Measurements from ENCODE around the gene CEP120.

The CEP120 gene

GRCh38 chr5:123439709-123440108, 16.5 kb upstream of the CEP120 start:
- no peaks in the 10 kb centered on the region for H3K4me1 ChIP-seq (ENCODE audit: low read length)
- DNase-seq = no peak
- no peaks in the 10 kb centered on the region for H3K36me3 ChIP-seq (replicated peaks; ENCODE audit: insufficient read depth, low read length)
- no peaks in the 10 kb centered on the region for H3K9me2 ChIP-seq (replicated peaks; ENCODE audit: insufficient read depth, low read length)
- no peak overlapping the region for H3K9ac ChIP-seq (ENCODE audit: low read length)
- H4K20me1 ChIP-seq (ENCODE audit: insufficient read depth, low read length) = no peaks in the 10 kb centered on the region
- H3K4me3 ChIP-seq (ENCODE audit: low read length) = no peak overlapping the region
- no peaks in the 10 kb centered on the region for H3K9me3 ChIP-seq (replicated peaks; ENCODE audit: insufficient read depth, low read length)
- TF ChIP-seq CTCF (IDR thresholded peaks at IDR 0.05; ENCODE audit: low read length) = no peak
- TF ChIP-seq EZH2 (optimal IDR thresholded peaks at IDR 0.05; ENCODE audit: low read depth, low read length) = no peak
- no peak for TF ChIP-seq EZH2phosphoT487 (IDR thresholded peaks at IDR 0.05; ENCODE audit: low read length)
- no peaks in the 10 kb centered on the region for H3K79me2 ChIP-seq (ENCODE audit: low read length)
- no peaks in the 10 kb centered on the region for H3F3A ChIP-seq (ENCODE audit: insufficient read depth, low read length)
- 0 out of 2 replicates have a peak, but pooled peaks cover 5% of the 10 kb centered on the region for H3K27me3 ChIP-seq (replicated peaks; ENCODE audit: insufficient read depth, low read length)
- H3K4me2 ChIP-seq (ENCODE audit: low read depth, low read length) = no peak overlapping the region
- no peak overlapping the region for H2AFZ ChIP-seq (ENCODE audit: low read length)
- H3K27ac ChIP-seq (ENCODE audit: low read length) = no peak overlapping the region

GRCh38 chr5:123438902-123439301, 15.7 kb upstream of the CEP120 start:
- Histone ChIP-seq H3K36me3 (replicated peaks; ENCODE audit: insufficient read depth, low read length) (no peaks in the 10 kb centered on the region), H3K4me2 (ENCODE audit: low read depth, low read length) (no peak overlapping the region), H4K20me1 (ENCODE audit: insufficient read depth, low read length) (no peaks in the 10 kb centered on the region), H3F3A (ENCODE audit: insufficient read depth, low read length) (no peaks in the 10 kb centered on the region), H3K9ac (ENCODE audit: low read length) (no peak overlapping the region), H3K27ac (ENCODE audit: low read length) (no peak overlapping the region), H3K27me3 (replicated peaks; ENCODE audit: insufficient read depth, low read length) (no peaks in the 10 kb centered on the region), H3K4me1 (ENCODE audit: low read length) (no peaks in the 10 kb centered on the region), H3K9me2 (replicated peaks; ENCODE audit: insufficient read depth, low read length) (no peaks in the 10 kb centered on the region), H2AFZ (ENCODE audit: low read length) (no peak overlapping the region), H3K4me3 (ENCODE audit: low read length) (no peak overlapping the region), H3K9me3 (replicated peaks; ENCODE audit: insufficient read depth, low read length) (no peaks in the 10 kb centered on the region), H3K79me2 (ENCODE audit: low read length) (no peaks in the 10 kb centered on the region)
- TF ChIP-seq EZH2phosphoT487 (IDR thresholded peaks at IDR 0.05; ENCODE audit: low read length) (no peak), EZH2 (optimal IDR thresholded peaks at IDR 0.05; ENCODE audit: low read depth, low read length) (no peak), CTCF (IDR thresholded peaks at IDR 0.05; ENCODE audit: low read length) (no peak)
- DNase-seq = no peak

DNA sequence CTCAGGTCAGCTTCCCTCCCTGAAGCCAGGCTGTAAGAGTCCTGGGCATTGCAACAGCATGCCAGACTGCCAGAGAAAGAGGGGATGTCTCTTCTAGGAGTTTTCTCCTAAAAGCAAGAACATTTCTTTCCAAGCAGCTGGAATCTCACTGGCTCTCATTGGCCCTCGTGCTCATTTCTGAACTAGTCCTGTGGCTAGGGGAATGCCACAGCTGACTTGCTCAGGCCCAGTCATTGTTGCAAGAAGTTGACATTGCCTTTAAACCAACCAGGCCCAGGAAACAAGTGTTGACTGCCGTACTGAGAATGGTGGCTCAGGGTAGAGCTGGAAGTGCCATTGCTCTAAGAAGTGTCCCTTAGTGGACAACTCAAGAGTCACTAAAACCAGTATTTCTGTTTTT, 15.0 kb upstream of the CEP120 start:
- TF ChIP-seq CTCF (IDR thresholded peaks at IDR 0.05; ENCODE audit: low read length) (no peak), EZH2phosphoT487 (IDR thresholded peaks at IDR 0.05; ENCODE audit: low read length) (no peak), EZH2 (optimal IDR thresholded peaks at IDR 0.05; ENCODE audit: low read depth, low read length) (no peak)
- H2AFZ ChIP-seq (ENCODE audit: low read length) = no peak overlapping the region
- no peak for DNase-seq

More for the DNA sequence above, 15.0 kb upstream of the CEP120 start:
- no peaks in the 10 kb centered on the region for H3K79me2 ChIP-seq (ENCODE audit: low read length)
- H3K27me3 ChIP-seq (replicated peaks; ENCODE audit: insufficient read depth, low read length) = no peaks in the 10 kb centered on the region
- no peaks in the 10 kb centered on the region for H4K20me1 ChIP-seq (ENCODE audit: insufficient read depth, low read length)
- no peak overlapping the region for H3K9ac ChIP-seq (ENCODE audit: low read length)
- H3K9me3 ChIP-seq (replicated peaks; ENCODE audit: insufficient read depth, low read length) = no peaks in the 10 kb centered on the region
- H3K27ac ChIP-seq (ENCODE audit: low read length) = no peak overlapping the region
- H3F3A ChIP-seq (ENCODE audit: insufficient read depth, low read length) = no peaks in the 10 kb centered on the region
- H3K36me3 ChIP-seq (replicated peaks; ENCODE audit: insufficient read depth, low read length) = no peaks in the 10 kb centered on the region
- H3K4me3 ChIP-seq (ENCODE audit: low read length) = no peak overlapping the region
- no peaks in the 10 kb centered on the region for H3K4me1 ChIP-seq (ENCODE audit: low read length)
- no peak overlapping the region for H3K4me2 ChIP-seq (ENCODE audit: low read depth, low read length)
- no peaks in the 10 kb centered on the region for H3K9me2 ChIP-seq (replicated peaks; ENCODE audit: insufficient read depth, low read length)

Data from MM.1S (cell line).